HepG2 (cell line): ENCODE results near the gene SLC29A2.

ENCODE experiments used
- ZNF460 ChIP-seq: sonication (generic); formaldehyde crosslinking; IDR thresholded peaks from 2 replicates; pipeline ENCODE4 v1.5.1; 2020; ENCODE audit warnings: missing genetic modification reagents, mild to moderate bottlenecking, borderline replicate concordance
- ZNF577 ChIP-seq: sonication (generic); formaldehyde crosslinking; IDR thresholded peaks from 2 replicates; pipeline ENCODE4 v1.4.0; 2020; ENCODE audit warnings: mild to moderate bottlenecking, low read depth, missing genetic modification reagents, borderline replicate concordance
- TF ChIP-seq, protein P1 (sequence below): sonication (generic); formaldehyde crosslinking; IDR thresholded peaks from 2 replicates; pipeline ENCODE4 v1.8.1; 2023; ENCODE audit warnings: missing genetic modification reagents, mild to moderate bottlenecking, borderline replicate concordance

DNA sequence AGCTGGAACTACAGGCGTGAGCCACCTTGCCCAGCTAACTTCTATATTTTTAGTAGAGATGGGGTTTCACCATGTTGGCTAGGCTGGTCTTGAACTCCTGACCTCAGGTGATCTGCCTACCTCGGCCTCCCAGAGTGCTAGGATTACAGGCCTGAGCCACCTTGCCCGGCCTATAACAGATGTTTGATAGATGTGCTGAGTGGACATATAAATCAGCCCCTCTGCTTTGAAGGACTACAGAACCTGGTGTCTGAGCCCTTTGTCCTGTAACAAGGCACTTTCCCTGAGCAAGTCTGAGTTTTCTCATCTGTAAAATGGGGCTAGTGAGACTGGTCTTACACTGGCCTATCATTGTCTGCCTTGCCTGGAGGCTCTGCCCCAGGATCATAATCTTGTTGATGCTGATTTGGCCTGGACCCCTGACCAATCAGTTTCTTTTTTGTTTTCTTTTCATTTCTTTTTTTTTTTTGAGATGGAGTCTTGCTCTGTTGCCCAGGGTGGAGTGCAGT is 42.3 kb downstream of the SLC29A2 start:
- TF ChIP-seq ZNF577 (CRISPR knock-in tag) (no peak), ZNF460 (CRISPR knock-in tag) (no peak)
- TF ChIP-seq, protein P1, sequence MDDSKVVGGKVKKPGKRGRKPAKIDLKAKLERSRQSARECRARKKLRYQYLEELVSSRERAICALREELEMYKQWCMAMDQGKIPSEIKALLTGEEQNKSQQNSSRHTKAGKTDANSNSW = no peak
